Panc1 (cell line): ENCODE results near the gene GLIPR1L2. TPM values are rescaled to one million over a fixed set of nuclear protein-coding genes. Genes with fewer than 3 reads are reported as not detected.

ENCODE experiments used
- ATAC-seq: fragments of 200-7000 bp; cut with Tn5 transposase; 2 replicates; pipeline ENCODE4 v1.9.1; 2020; ENCODE audit warnings: mild to moderate bottlenecking, moderate library complexity
- BruUV-seq: library from RNA; stranded (reverse); fragments of 400-500 nt; replicated peaks from 2 replicates; lab custom pipeline; 2021; lab: Mats Ljungman, UMichigan
- CTCF ChIA-PET: fragments of 300-600 bp; sonication (Branson Sonifier 250); formaldehyde crosslinking; loops from one replicate; lab custom pipeline; 2022; ENCODE audit warnings: antibody characterized with exemption; lab: Charles Lee
- POLR2A ChIA-PET: fragments of 300-600 bp; sonication (Branson Sonifier 250); formaldehyde crosslinking; loops from one replicate; lab custom pipeline; 2022; ENCODE audit warnings: antibody characterized with exemption; lab: Charles Lee
- DNase-seq: peaks from one replicate; pipeline ENCODE4 v3.0.0-alpha.2; 2010; ENCODE audit warnings: low read depth, low spot score
- H3K27ac ChIP-seq: 2 replicates; pipeline ENCODE4 v1.5.1; 2011; ENCODE audit warnings: mild to moderate bottlenecking, low read length, inconsistent platforms
- H3K27me3 ChIP-seq: fragments of 200-500 bp; sonication (Bioruptor generic); 2 replicates; pipeline ENCODE4 v1.6.0; 2014; ENCODE audit warnings: low read length, inconsistent platforms; ENCODE audit not compliant: control insufficient read depth, insufficient read depth
- H3K36me3 ChIP-seq: fragments of 200-500 bp; sonication (Bioruptor generic); 2 replicates; pipeline ENCODE4 v1.5.1; 2014; ENCODE audit warnings: inconsistent platforms, mild to moderate bottlenecking, low read length, moderate library complexity; ENCODE audit not compliant: control insufficient read depth, insufficient read depth
- H3K4me1 ChIP-seq: 2 replicates; pipeline ENCODE4 v1.5.1; 2011; ENCODE audit warnings: inconsistent platforms, mild to moderate bottlenecking, low read length, moderate library complexity; ENCODE audit not compliant: control insufficient read depth, insufficient read depth
- H3K4me3 ChIP-seq, 2 experiments: 2 replicates each; pipeline ENCODE4 v1.5.1; 2011 to 2012; ENCODE audit warnings: low read depth in 2 of 2, low read length in 2 of 2, mild to moderate bottlenecking in 2 of 2, inconsistent platforms in 1 of 2, moderate library complexity in 1 of 2
- H3K9me3 ChIP-seq: fragments of 200-500 bp; sonication (Bioruptor generic); 2 replicates; pipeline ENCODE4 v1.5.1; 2014; ENCODE audit warnings: low read depth, mild to moderate bottlenecking, inconsistent platforms, low read length, moderate library complexity; ENCODE audit not compliant: control insufficient read depth, insufficient read depth
- CTCF ChIP-seq: fragments of 450-650 bp; IDR thresholded peaks from 2 replicates; pipeline ENCODE4 v1.5.1; 2017; ENCODE audit warnings: mild to moderate bottlenecking
- POLR2AphosphoS5 ChIP-seq: IDR thresholded peaks from 2 replicates; pipeline ENCODE4 v1.6.1; 2012; ENCODE audit warnings: mild to moderate bottlenecking, low read depth, low read length, moderate library complexity
- REST ChIP-seq, 2 experiments: IDR thresholded peaks; 2 replicates each; pipeline ENCODE4 v1.6.1; 2011 to 2012; ENCODE audit warnings: low read depth in 2 of 2, control low read depth in 1 of 2, low read length in 1 of 2, mild to moderate bottlenecking in 1 of 2, moderate library complexity in 1 of 2; ENCODE audit not compliant: insufficient read depth in 1 of 2
- SIN3A ChIP-seq: IDR thresholded peaks from 2 replicates; pipeline ENCODE4 v1.6.1; 2012; ENCODE audit warnings: low read depth, mild to moderate bottlenecking, low read length, moderate library complexity, borderline replicate concordance; ENCODE audit not compliant: insufficient read depth
- TCF7L2 ChIP-seq: IDR thresholded peaks from 2 replicates; pipeline ENCODE4 v1.6.1; 2011; ENCODE audit warnings: mild to moderate bottlenecking, low read depth, low read length, inconsistent platforms
- in situ Hi-C: cut with HindIII; loops from 2 replicates; pipeline ENCODE4 v1.10.0; 2016; ENCODE audit warnings: low sequenced_read_pairs, low pct_unique_long_range_greater_than_20kb
- intact Hi-C: fragments of 100-400 bp; cut with micrococcal nuclease; formaldehyde crosslinking; loops from one replicate; pipeline ENCODE4 v1.10.0; 2022; ENCODE audit not compliant: unreplicated experiment
- total RNA-seq: library from RNA; stranded (reverse); gene quantifications from one replicate; pipeline ENCODE4 v1.2.1, GENCODE V29; 2021; ENCODE audit not compliant: unreplicated experiment

The GLIPR1L2 gene
- total RNA-seq, 1 experiment from 2014 or later = 0.72 TPM

DNA sequence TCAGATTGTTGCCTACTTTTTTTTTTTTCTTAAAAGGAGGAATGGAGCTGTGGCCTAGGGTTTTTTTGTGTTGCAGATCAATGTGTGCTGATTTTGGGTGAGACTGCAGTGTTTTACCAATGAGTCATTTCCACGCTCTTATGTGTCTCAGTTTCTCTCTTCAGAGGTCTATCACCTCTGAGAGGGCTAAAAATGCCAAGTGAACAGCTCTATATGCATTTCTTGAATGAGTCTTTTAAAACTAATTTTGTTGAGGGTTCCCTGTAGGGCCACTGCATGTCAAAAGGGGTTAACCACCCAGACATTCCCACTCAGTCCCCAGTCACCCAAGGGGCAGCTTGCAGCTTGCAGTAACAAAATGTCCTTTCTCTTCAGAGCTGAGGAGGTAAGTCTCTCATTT lies 24.3 kb upstream of the GLIPR1L2 start:
- H3K4me3 ChIP-seq = no peak overlapping the region
- intact Hi-C loops = no loop called here
- TF ChIP-seq CTCF = no peak
- no peak for TF ChIP-seq POLR2AphosphoS5
- TF ChIP-seq TCF7L2 = no peak
- TF ChIP-seq SIN3A = no peak
- TF ChIP-seq REST (IDR thresholded peaks at IDR 0.05; ENCODE audit: insufficient read depth in 1 of 2, low read depth in 2 of 2, low read length in 1 of 2) = no peak
- H3K4me1 ChIP-seq = no peaks in the 10 kb centered on the region
- ChIA-PET POLR2A (no interaction called here), CTCF (no interaction called here)
- no peaks in the 10 kb centered on the region for H3K27me3 ChIP-seq
- no peak for DNase-seq
- in situ Hi-C loops = no loop called here
- no peak for ATAC-seq
- H3K36me3 ChIP-seq = no peaks in the 10 kb centered on the region
- H3K27ac ChIP-seq = no peak overlapping the region
- H3K9me3 ChIP-seq = peaks cover 3% of the 10 kb centered on the region; the same call in 1 of the 2 replicates
- no TSS peak for BruUV-seq

DNA sequence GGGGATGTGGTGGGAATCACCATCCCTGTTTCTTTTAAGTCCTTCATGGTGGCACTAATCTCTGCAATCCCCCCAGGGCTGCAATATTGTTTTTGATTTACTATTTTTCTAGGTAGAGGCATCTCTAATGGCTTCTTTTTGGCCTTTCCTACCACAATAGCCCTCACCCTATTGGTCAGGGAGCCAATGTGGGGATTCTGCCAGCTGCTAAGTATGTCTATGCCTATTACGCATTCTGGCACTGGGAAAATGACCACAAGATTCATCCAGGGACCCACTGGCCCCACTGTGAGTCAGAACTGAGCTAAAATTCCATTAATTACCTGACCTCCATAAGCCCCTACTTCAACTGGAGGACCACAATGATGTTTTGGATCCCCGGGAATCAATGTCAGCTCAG lies 15.9 kb upstream of the GLIPR1L2 start:
- no peaks in the 10 kb centered on the region for H3K36me3 ChIP-seq
- ChIA-PET POLR2A (no interaction called here), CTCF (no interaction called here)
- no peak overlapping the region for H3K27ac ChIP-seq
- no peak overlapping the region for H3K4me3 ChIP-seq
- no peak for DNase-seq
- no peak for TF ChIP-seq REST (IDR thresholded peaks at IDR 0.05; ENCODE audit: insufficient read depth in 1 of 2, low read depth in 2 of 2, low read length in 1 of 2)
- TF ChIP-seq POLR2AphosphoS5 = no peak
- TF ChIP-seq TCF7L2 = no peak
- TF ChIP-seq CTCF = no peak
- no peak for TF ChIP-seq SIN3A
- H3K9me3 ChIP-seq = no peaks in the 10 kb centered on the region
- BruUV-seq = no TSS peak
- intact Hi-C loops (no loop called here), in situ Hi-C loops (no loop called here)
- no peaks in the 10 kb centered on the region for H3K27me3 ChIP-seq
- no peak for ATAC-seq
- H3K4me1 ChIP-seq = no peaks in the 10 kb centered on the region
